GM12878 (cell line): ENCODE results near the gene PROX2. TPM values are rescaled to one million over a fixed set of nuclear protein-coding genes. Genes with fewer than 3 reads are reported as not detected.

Experiments used
- ATAC-seq: fragments of 200-7000 bp; cut with Tn5 transposase; 3 replicates; pipeline ENCODE4 v1.9.1; 2020; ENCODE audit warnings: mild to moderate bottlenecking, moderate library complexity
- BruUV-seq: library from RNA; stranded (reverse); fragments of 400-500 nt; replicated peaks from 2 replicates; lab custom pipeline; 2021; lab: Mats Ljungman, UMichigan
- CTCF ChIA-PET: fragments of 300-600 bp; sonication (Branson Sonifier 250); formaldehyde crosslinking; extraction: SDS; loops from one replicate; lab custom pipeline; 2021; ENCODE audit warnings: inconsistent platforms; lab: Yijun Ruan, JAX
- POLR2A ChIA-PET: fragments of 350-600 bp; formaldehyde crosslinking; extraction: SDS; loops from one replicate; lab custom pipeline; 2021; ENCODE audit warnings: inconsistent platforms; lab: Charles Lee
- RAD21 ChIA-PET: fragments of 300-600 bp; sonication (Branson Sonifier 250); formaldehyde crosslinking; loops from one replicate; lab custom pipeline; 2023; ENCODE audit warnings: antibody characterized with exemption; ENCODE audit not compliant: unreplicated experiment; lab: Charles Lee
- SMC1A ChIA-PET: fragments of 300-600 bp; sonication (Branson Sonifier 250); formaldehyde crosslinking; loops from one replicate; lab custom pipeline; 2023; ENCODE audit not compliant: unreplicated experiment, uncharacterized antibody; lab: Charles Lee
- DNase-seq: peaks from one replicate; pipeline ENCODE4 v3.0.0-alpha.2; 2011; ENCODE audit warnings: low read depth, low spot score
- FAIRE-seq: peaks from 3 replicates; lab custom pipeline; 2011; peaks lifted over from hg19 to GRCh38; lab: Jason Lieb, UNC
- H2AFZ ChIP-seq: 2 replicates; pipeline ENCODE4 v1.6.0; 2011; ENCODE audit warnings: low read depth, low read length, control low read depth; ENCODE audit not compliant: control insufficient read depth
- H3K27ac ChIP-seq: 2 replicates; pipeline ENCODE4 v1.5.1; 2011; ENCODE audit warnings: control low read depth; ENCODE audit not compliant: control insufficient read depth, insufficient read depth
- H3K27me3 ChIP-seq, 2 experiments: replicated peaks in 1 of 2; 2 replicates each; pipeline versions ENCODE4 v1.6.0 to v1.6.1; 2011; ENCODE audit warnings: low read length in 1 of 2; ENCODE audit not compliant: control insufficient read depth in 2 of 2, insufficient read depth in 2 of 2
- H3K36me3 ChIP-seq, 2 experiments: 2 replicates each; pipeline ENCODE4 v1.5.1; 2011; ENCODE audit warnings: low read length in 1 of 2; ENCODE audit not compliant: control insufficient read depth in 2 of 2, insufficient read depth in 2 of 2
- H3K4me1 ChIP-seq: 2 replicates; pipeline ENCODE4 v1.6.1; 2011; ENCODE audit warnings: mild to moderate bottlenecking, low read length, moderate library complexity, mixed read lengths; ENCODE audit not compliant: control insufficient read depth, insufficient read depth
- H3K4me2 ChIP-seq: 2 replicates; pipeline ENCODE4 v1.6.0; 2011; ENCODE audit warnings: control low read depth; ENCODE audit not compliant: control insufficient read depth, insufficient read depth
- H3K4me3 ChIP-seq: fragments of 200-600 bp; sonication (generic); 2 replicates; pipeline ENCODE4 v1.5.1; 2016
- H3K79me2 ChIP-seq: 2 replicates; pipeline ENCODE4 v1.6.0; 2011; ENCODE audit warnings: low read length; ENCODE audit not compliant: control insufficient read depth, insufficient read depth
- H3K9ac ChIP-seq: 2 replicates; pipeline ENCODE4 v1.8.0; 2011; ENCODE audit warnings: low read length, control low read depth, mixed read lengths; ENCODE audit not compliant: control insufficient read depth, insufficient read depth
- H3K9me3 ChIP-seq: replicated peaks from 3 replicates; pipeline ENCODE4 v1.5.1; 2011; ENCODE audit warnings: mild to moderate bottlenecking, low read length; ENCODE audit not compliant: control insufficient read depth, insufficient read depth
- H4K20me1 ChIP-seq: 2 replicates; pipeline ENCODE4 v1.6.0; 2011; ENCODE audit not compliant: control insufficient read depth, insufficient read depth
- BCL11A ChIP-seq: IDR thresholded peaks from 2 replicates; pipeline ENCODE4 v1.6.1; 2011; ENCODE audit warnings: low read depth, low read length
- FOXM1 ChIP-seq: IDR thresholded peaks from 2 replicates; pipeline ENCODE4 v1.6.1; 2012; ENCODE audit warnings: low read depth, mild to moderate bottlenecking, inconsistent platforms, low read length, moderate library complexity
- HDAC2 ChIP-seq: fragments of 200-600 bp; sonication (generic); IDR thresholded peaks from 2 replicates; pipeline ENCODE4 v1.6.1; 2017
- HDGF ChIP-seq: fragments of 450-650 bp; IDR thresholded peaks from 2 replicates; pipeline ENCODE4 v1.6.1; 2016; ENCODE audit warnings: antibody characterized with exemption
- KDM1A ChIP-seq: fragments of 200-600 bp; sonication (generic); IDR thresholded peaks from 2 replicates; pipeline ENCODE4 v1.6.1; 2016; ENCODE audit warnings: borderline replicate concordance
- MEF2B ChIP-seq: fragments of 450-650 bp; IDR thresholded peaks from 2 replicates; pipeline ENCODE4 v1.6.1; 2018; ENCODE audit warnings: mild to moderate bottlenecking, moderate library complexity; ENCODE audit not compliant: partially characterized antibody, poor library complexity, severe bottlenecking
- MYB ChIP-seq: fragments of 150-350 bp; IDR thresholded peaks from 2 replicates; pipeline ENCODE4 v1.6.1; 2014; ENCODE audit warnings: mild to moderate bottlenecking, low read depth, low read length, borderline replicate concordance
- NR2C2 ChIP-seq: IDR thresholded peaks from 2 replicates; pipeline ENCODE4 v1.6.1; 2011; ENCODE audit warnings: borderline replicate concordance, low read depth; ENCODE audit not compliant: control insufficient read depth, insufficient read length
- RCOR1 ChIP-seq: conservative IDR thresholded peaks from 2 replicates; pipeline ENCODE4 v1.6.1; 2012; ENCODE audit warnings: low read depth, low read length, improper control_type of control experiment
- RELB ChIP-seq: fragments of 450-650 bp; IDR thresholded peaks from 2 replicates; pipeline ENCODE4 v1.6.1; 2017; ENCODE audit warnings: low read depth, mild to moderate bottlenecking, moderate library complexity
- SIN3A ChIP-seq: IDR thresholded peaks from 2 replicates; pipeline ENCODE4 v1.6.1; 2012; ENCODE audit warnings: low read depth, low read length, improper control_type of control experiment
- TARDBP ChIP-seq: IDR thresholded peaks from 2 replicates; pipeline ENCODE4 v1.6.1; 2016; ENCODE audit warnings: borderline replicate concordance
- USF1 ChIP-seq: IDR thresholded peaks from 2 replicates; pipeline ENCODE4 v1.6.1; 2011; ENCODE audit warnings: borderline replicate concordance, low read depth, mild to moderate bottlenecking, moderate library complexity, mixed read lengths, low read length; ENCODE audit not compliant: insufficient read depth; ENCODE audit errors: extremely low read length
- YBX1 ChIP-seq: fragments of 450-650 bp; IDR thresholded peaks from 2 replicates; pipeline ENCODE4 v1.6.1; 2016; ENCODE audit warnings: antibody characterized with exemption
- ZBTB33 ChIP-seq: fragments of 450-650 bp; IDR thresholded peaks from 2 replicates; pipeline ENCODE4 v1.6.1; 2017; ENCODE audit warnings: mild to moderate bottlenecking
- ZNF687 ChIP-seq: fragments of 450-650 bp; IDR thresholded peaks from 2 replicates; pipeline ENCODE4 v1.6.1; 2017; ENCODE audit warnings: mild to moderate bottlenecking, moderate library complexity
- WGBS: methylation state at CpG from one replicate; pipeline ENCODE4 v1.1.6; 2016; ENCODE audit warnings: low lambda C conversion rate; ENCODE audit not compliant: insufficient replicate concordance, insufficient coverage; ENCODE audit errors: missing lambda C conversion rate; 5-methylcytosine and 5-hydroxymethylcytosine counted together
- in situ Hi-C: fragments of 300-500 bp; cut with MboI; formaldehyde crosslinking; loops from 9 replicates; pipeline ENCODE4 v1.14.3; 2018; ENCODE audit warnings: mixed read lengths
- intact Hi-C: fragments of 100-400 bp; cut with micrococcal nuclease; formaldehyde crosslinking; loops from one replicate; pipeline ENCODE4 v1.14.2; 2022; ENCODE audit not compliant: unreplicated experiment
- polyA plus RNA-seq, 11 experiments: library from polyadenylated mRNA; depleted of rRNA in 4 of 11; unstranded in 6 of 11; stranded (reverse) in 5 of 11; fragments of >200 nt; fragmentation: Nextera tagmentation in 4 of 11; fragmentation: Illumina TruSeq in 1 of 11; extraction: Ambion mirVana in 4 of 11; extraction: Trizol in 1 of 11; gene quantifications; 1 replicate in 1 of 11; 2 replicates in 10 of 11; pipeline versions ENCODE4 v1.2.1 to v1.2.3, GENCODE V29; 2011 to 2016; ENCODE audit warnings: inconsistent platforms in 2 of 11, missing spikeins in 2 of 11, low read depth in 1 of 11
- total RNA-seq, 4 experiments: library from RNA; depleted of rRNA in 3 of 4; stranded (reverse); fragments of >200 nt in 3 of 4; fragmentation: Illumina TruSeq in 1 of 4; extraction: Trizol in 1 of 4; gene quantifications; 2 replicates each; pipeline versions ENCODE4 v1.2.1 to v1.2.3, GENCODE V29; 2013 to 2021

Gene PROX2
- total and polyA plus RNA-seq, 10 of the 15 experiments (the other 5 are each of a cell fraction or from before 2014, with no cell fraction given): 0.04 to 0.42 (median 0.19) TPM

- Histone ChIP-seq H3K9ac (no peak overlapping the region), H3K4me3 (no peak overlapping the region), H3K4me2 (no peak overlapping the region), H3K9me3 (no peaks in the 10 kb centered on the region), H3K4me1 (no peaks in the 10 kb centered on the region), H3K36me3 (no peaks in the 10 kb centered on the region), H3K27ac (no peak overlapping the region), H2AFZ (no peak overlapping the region), H4K20me1 (no peaks in the 10 kb centered on the region), H3K27me3 (no peaks in the 10 kb centered on the region), H3K79me2 (no peaks in the 10 kb centered on the region)
- in situ Hi-C loops: no loop called here
- POLR2A ChIA-PET: no interaction called here
- no peak for ATAC-seq
- intact Hi-C loops: loop anchor here (10.0 kb wide), 1 partner anchor 430 kb away; no protein-coding TSS in a partner anchor
- BruUV-seq: no TSS peak
- CTCF ChIA-PET: interaction anchor here (10.3 to 13.8 kb wide), 3 partner anchors 12 to 222 kb away, joined by 125 to 552 read pairs (median 289); partner anchors contain the start of genes DLST and PROX2
- RAD21 ChIA-PET: interaction anchor here (8.8 kb wide), 1 partner anchor 41 kb away, joined by 114 read pairs; no protein-coding TSS in a partner anchor
- SMC1A ChIA-PET: interaction anchor here (0.6 to 11.1 kb wide), 4 partner anchors 28 to 223 kb away, joined by 4 to 165 read pairs (median 7); no protein-coding TSS in a partner anchor
- 81% methylated on average over 5 of the region's 5 CpGs for WGBS
- FAIRE-seq: no peak
- no peak for DNase-seq
- no peak for TF ChIP-seq MYB
- TF ChIP-seq SIN3A: no peak
- no peak for TF ChIP-seq HDAC2
- no peak for TF ChIP-seq HDGF
- no peak for TF ChIP-seq ZBTB33
- no peak for TF ChIP-seq MEF2B
- TF ChIP-seq KDM1A: no peak
- TF ChIP-seq FOXM1: no peak
- TF ChIP-seq YBX1: no peak
- TF ChIP-seq ZNF687: no peak
- no peak for TF ChIP-seq RCOR1
- no peak for TF ChIP-seq NR2C2
- TF ChIP-seq RELB: no peak
- no peak for TF ChIP-seq BCL11A
- TF ChIP-seq TARDBP: no peak
- no peak for TF ChIP-seq USF1
Observed at GRCh38 chr14:74865156-74865555, 10.8 kb downstream of the PROX2 start.
